CD4-positive, alpha-beta T cell (primary cell): ENCODE results near the gene PPDPF. TPM values are rescaled to one million over a fixed set of nuclear protein-coding genes. Genes with fewer than 3 reads are reported as not detected.
"Not testable (repeated sequence)": the region's sequence is repeated elsewhere in the genome, so short reads cannot be mapped to it uniquely, and the experiment has no call there.

Experiments used
- ATAC-seq: fragments of 200-7000 bp; cut with Tn5 transposase; one replicate; pipeline ENCODE4 v1.10.0; 2022; ENCODE audit warnings: mild to moderate bottlenecking; ENCODE audit not compliant: poor library complexity
- CTCF ChIA-PET: fragments of 350-600 bp; sonication (Branson Sonifier 250); formaldehyde crosslinking; loops from one replicate; lab custom pipeline; 2021; ENCODE audit warnings: antibody characterized with exemption, inconsistent platforms; lab: Charles Lee
- POLR2A ChIA-PET: fragments of 350-600 bp; sonication (Branson Sonifier 250); formaldehyde crosslinking; loops from one replicate; lab custom pipeline; 2021; ENCODE audit warnings: antibody characterized with exemption, inconsistent platforms; lab: Charles Lee
- DNase-seq, 14 experiments: peaks; one replicate each; pipeline ENCODE4 v3.0.0-alpha.2; 2013 to 2020; ENCODE audit warnings: mixed read lengths in 2 of 14
- H3K27ac ChIP-seq, 2 donors: one replicate each; pipeline versions ENCODE4 v1.5.1 to v1.7.0; 2013; ENCODE audit warnings: low read length in 2 of 2, low read depth in 1 of 2, mild to moderate bottlenecking in 1 of 2
- H3K27me3 ChIP-seq, 2 experiments: 1 replicate in 1 of 2; 2 replicates in 1 of 2; pipeline versions ENCODE4 v1.6.1 to v1.7.0; 2013; ENCODE audit warnings: low read length in 2 of 2, control low read depth in 1 of 2, mild to moderate bottlenecking in 1 of 2, moderate library complexity in 1 of 2; ENCODE audit not compliant: insufficient read depth in 2 of 2, control insufficient read depth in 1 of 2
- H3K36me3 ChIP-seq: one replicate; pipeline ENCODE4 v1.6.1; 2013; ENCODE audit warnings: low read length, control low read depth; ENCODE audit not compliant: insufficient read depth
- H3K4me1 ChIP-seq: one replicate; pipeline ENCODE4 v1.6.1; 2013; ENCODE audit warnings: low read length, control low read depth; ENCODE audit not compliant: insufficient read depth
- H3K4me3 ChIP-seq: one replicate; pipeline ENCODE4 v1.5.1; 2013; ENCODE audit warnings: mild to moderate bottlenecking, low read length, moderate library complexity
- H3K9me3 ChIP-seq, 2 experiments: 1 replicate in 1 of 2; 2 replicates in 1 of 2; pipeline versions ENCODE4 v1.6.1 to v1.7.0; 2013; ENCODE audit warnings: low read length in 2 of 2, mild to moderate bottlenecking in 2 of 2, control low read depth in 1 of 2, moderate library complexity in 1 of 2; ENCODE audit not compliant: control insufficient read depth in 1 of 2, insufficient read depth in 1 of 2
- H3K27ac Mint-ChIP-seq: one replicate; pipeline ENCODE4 v1.8.0; 2020; ENCODE audit warnings: mixed read lengths
- H3K27me3 Mint-ChIP-seq: one replicate; pipeline ENCODE4 v1.8.0; 2021; ENCODE audit warnings: mixed read lengths
- H3K36me3 Mint-ChIP-seq: one replicate; pipeline ENCODE4 v1.8.0; 2021; ENCODE audit warnings: low read depth, mixed read lengths
- H3K4me1 Mint-ChIP-seq: one replicate; pipeline ENCODE4 v1.8.0; 2021; ENCODE audit warnings: low read depth, mixed read lengths
- H3K4me3 Mint-ChIP-seq: one replicate; pipeline ENCODE4 v1.8.0; 2020; ENCODE audit warnings: mild to moderate bottlenecking, mixed read lengths
- H3K9me3 Mint-ChIP-seq: one replicate; pipeline ENCODE4 v1.8.0; 2020; ENCODE audit warnings: mixed read lengths
- intact Hi-C, 2 experiments: fragments of 100-400 bp; cut with DNase I in 1 of 2; cut with micrococcal nuclease in 1 of 2; formaldehyde crosslinking; loops; one replicate each; pipeline versions ENCODE4 v1.15.1 to v1.9.0; 2023 to 2025; cut with DNase I, micrococcal nuclease
- total RNA-seq, 174 experiments: library from RNA in 2 of 174; stranded (reverse) in 2 of 174; gene quantifications; one replicate each; pipeline ENCODE4 v1.2.3 and lab custom pipeline; 2021 to 2026
- TF ChIP-seq, protein P1 (sequence below): fragments of 200-600 bp; IDR thresholded peaks from one replicate; pipeline ENCODE4 v1.8.0; 2022; ENCODE audit warnings: antibody characterized with exemption, mild to moderate bottlenecking

Gene PPDPF
- total RNA-seq, 2 experiments from 2014 or later = 249 to 251 TPM

DNA sequence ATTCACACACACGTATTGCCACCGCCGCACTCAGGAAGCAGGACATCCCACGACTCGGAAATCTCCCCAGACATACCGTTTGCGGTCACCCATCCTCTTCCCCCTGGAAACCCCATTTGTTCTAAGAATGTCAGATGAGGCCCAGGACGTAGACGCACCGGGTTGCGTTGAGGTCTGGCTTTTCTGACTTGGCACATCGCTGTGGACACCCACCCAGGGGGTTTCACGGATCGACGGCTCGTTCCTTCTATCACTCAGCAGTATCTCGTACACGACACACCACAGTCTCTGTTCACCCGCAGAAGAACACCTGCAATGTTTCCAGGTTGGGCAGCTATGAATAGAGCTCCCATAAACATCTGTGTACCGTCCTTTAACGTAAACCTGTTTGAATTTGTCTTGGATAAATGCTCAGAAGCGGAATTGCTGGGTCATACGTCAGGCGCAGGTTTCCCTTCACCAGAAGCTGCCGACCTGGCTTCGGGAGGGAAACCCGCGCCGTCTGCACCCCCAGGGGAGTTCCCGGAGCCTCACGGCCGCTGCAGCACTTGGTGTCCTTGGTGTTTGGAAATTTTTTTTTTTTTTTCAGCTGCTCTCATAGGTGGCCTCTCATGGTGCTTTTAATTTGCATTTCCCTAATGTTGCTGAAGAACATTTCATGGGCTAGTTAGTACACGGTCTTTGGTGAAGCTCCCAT lies 12.3 kb upstream of the PPDPF start:
- H3K27me3 Mint-ChIP-seq = peaks cover 58% of the 10 kb centered on the region
- CTCF ChIA-PET = interaction anchor here (0.7 to 1.2 kb wide), 2 partner anchors 11 to 84 kb away, joined by 3 read pairs; no protein-coding TSS in a partner anchor

DNA sequence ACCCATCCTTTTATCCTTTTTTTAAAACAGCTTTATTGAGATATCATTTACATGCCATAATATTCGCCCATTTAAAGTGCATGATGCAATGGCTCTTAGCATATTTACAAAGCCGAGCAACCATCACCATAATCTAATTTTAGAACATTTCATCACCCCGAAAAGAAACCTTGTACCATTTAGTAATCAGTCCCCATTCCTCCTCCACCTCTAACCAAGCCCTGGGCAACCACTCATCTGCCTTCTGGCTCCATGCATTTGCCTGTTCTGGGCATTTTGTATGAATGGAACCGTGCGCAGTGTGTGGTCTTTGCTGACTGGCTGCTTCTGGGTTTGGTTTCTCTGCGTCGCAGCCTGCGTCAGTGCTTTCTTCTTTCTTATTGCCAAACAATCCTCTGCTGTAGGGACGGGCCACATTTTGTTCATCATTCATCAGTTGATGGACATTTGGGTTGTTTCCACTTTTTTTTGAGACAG lies 11.4 kb upstream of the PPDPF start:
- Mint-ChIP-seq H3K4me1 (no peaks in the 10 kb centered on the region), H3K27ac (no peak overlapping the region), H3K36me3 (no peaks in the 10 kb centered on the region), H3K27me3 (peaks cover 56% of the 10 kb centered on the region), H3K4me3 (no peak overlapping the region), H3K9me3 (peaks cover 5% of the 10 kb centered on the region)
- H3K9me3 ChIP-seq = peaks cover 13 to 28% of the 10 kb centered on the region in 2 experiments
- intact Hi-C loops = no loop called here
- H3K27me3 ChIP-seq = peaks cover 0 to 20% of the 10 kb centered on the region in 2 experiments
- POLR2A ChIA-PET = interaction anchor here (1.0 kb wide), 1 partner anchor 12 kb away, joined by 3 read pairs; the partner anchor contains the start of gene PPDPF
- no peaks in the 10 kb centered on the region for H3K36me3 ChIP-seq
- no peak overlapping the region for H3K27ac ChIP-seq
- CTCF ChIA-PET = interaction anchor here (0.7 kb wide), 2 partner anchors 158 to 1015 kb away, joined by 3 read pairs; no protein-coding TSS in a partner anchor
- DNase-seq (no peak), ATAC-seq (no peak)
- peaks cover 6% of the 10 kb centered on the region for H3K4me1 ChIP-seq
- H3K4me3 ChIP-seq = no peak overlapping the region
- TF ChIP-seq, protein P1, sequence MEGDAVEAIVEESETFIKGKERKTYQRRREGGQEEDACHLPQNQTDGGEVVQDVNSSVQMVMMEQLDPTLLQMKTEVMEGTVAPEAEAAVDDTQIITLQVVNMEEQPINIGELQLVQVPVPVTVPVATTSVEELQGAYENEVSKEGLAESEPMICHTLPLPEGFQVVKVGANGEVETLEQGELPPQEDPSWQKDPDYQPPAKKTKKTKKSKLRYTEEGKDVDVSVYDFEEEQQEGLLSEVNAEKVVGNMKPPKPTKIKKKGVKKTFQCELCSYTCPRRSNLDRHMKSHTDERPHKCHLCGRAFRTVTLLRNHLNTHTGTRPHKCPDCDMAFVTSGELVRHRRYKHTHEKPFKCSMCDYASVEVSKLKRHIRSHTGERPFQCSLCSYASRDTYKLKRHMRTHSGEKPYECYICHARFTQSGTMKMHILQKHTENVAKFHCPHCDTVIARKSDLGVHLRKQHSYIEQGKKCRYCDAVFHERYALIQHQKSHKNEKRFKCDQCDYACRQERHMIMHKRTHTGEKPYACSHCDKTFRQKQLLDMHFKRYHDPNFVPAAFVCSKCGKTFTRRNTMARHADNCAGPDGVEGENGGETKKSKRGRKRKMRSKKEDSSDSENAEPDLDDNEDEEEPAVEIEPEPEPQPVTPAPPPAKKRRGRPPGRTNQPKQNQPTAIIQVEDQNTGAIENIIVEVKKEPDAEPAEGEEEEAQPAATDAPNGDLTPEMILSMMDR = no peak

More for the DNA sequence above, 12.3 kb upstream of the PPDPF start:
- peaks cover 6% of the 10 kb centered on the region for H3K4me1 ChIP-seq
- Mint-ChIP-seq H3K9me3 (peaks cover 3% of the 10 kb centered on the region), H3K36me3 (no peaks in the 10 kb centered on the region), H3K27ac (no peak overlapping the region), H3K4me1 (no peaks in the 10 kb centered on the region), H3K4me3 (no peak overlapping the region)
- POLR2A ChIA-PET = no interaction called here
- DNase-seq (peak in 1 of 14 experiments; percentile 58), ATAC-seq (no peak)
- no peaks in the 10 kb centered on the region for H3K36me3 ChIP-seq
- H3K27ac ChIP-seq = no peak overlapping the region
- H3K9me3 ChIP-seq = peaks cover 13 to 35% of the 10 kb centered on the region in 2 experiments
- no peak overlapping the region for H3K4me3 ChIP-seq
- TF ChIP-seq, protein P1 = no peak
- peaks cover 0 to 22% of the 10 kb centered on the region in 2 experiments for H3K27me3 ChIP-seq
- intact Hi-C loops = no loop called here

DNA sequence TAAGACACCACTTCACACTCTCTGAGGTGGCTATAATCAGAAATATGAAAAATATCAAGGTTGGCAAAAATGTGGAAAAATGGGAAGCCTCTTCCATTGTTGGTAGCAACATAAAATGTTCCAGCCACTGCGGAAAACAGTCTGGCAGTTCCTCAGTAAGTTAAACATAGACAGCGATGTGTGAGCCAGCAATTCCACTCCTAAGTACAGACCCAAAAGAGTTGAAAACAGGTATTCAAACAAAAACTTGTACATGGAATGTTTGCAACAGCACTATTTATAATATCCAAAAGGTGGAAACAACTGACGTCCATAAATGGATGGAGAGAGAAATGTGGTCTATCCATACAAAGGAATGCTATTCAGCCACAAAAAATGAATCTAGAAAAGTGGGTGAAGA lies 7.4 kb upstream of the PPDPF start:
- Histone ChIP-seq H3K4me1 (peaks cover 3% of the 10 kb centered on the region), H3K27me3 (peaks cover 0 to 12% of the 10 kb centered on the region in 2 experiments), H3K27ac (no peak overlapping the region), H3K9me3 (peaks cover 0 to 10% of the 10 kb centered on the region in 2 experiments), H3K4me3 (no peak overlapping the region), H3K36me3 (no peaks in the 10 kb centered on the region)
- Mint-ChIP-seq H3K27ac (no peak overlapping the region), H3K9me3 (peaks cover 4% of the 10 kb centered on the region), H3K36me3 (no peaks in the 10 kb centered on the region), H3K27me3 (peaks cover 42% of the 10 kb centered on the region), H3K4me3 (no peak overlapping the region), H3K4me1 (peaks cover 5% of the 10 kb centered on the region)
- DNase-seq = no peak
- ChIA-PET CTCF (no interaction called here), POLR2A (no interaction called here)
- TF ChIP-seq, protein P1 = no peak
- intact Hi-C loops = no loop called here
- ATAC-seq = no peak

DNA sequence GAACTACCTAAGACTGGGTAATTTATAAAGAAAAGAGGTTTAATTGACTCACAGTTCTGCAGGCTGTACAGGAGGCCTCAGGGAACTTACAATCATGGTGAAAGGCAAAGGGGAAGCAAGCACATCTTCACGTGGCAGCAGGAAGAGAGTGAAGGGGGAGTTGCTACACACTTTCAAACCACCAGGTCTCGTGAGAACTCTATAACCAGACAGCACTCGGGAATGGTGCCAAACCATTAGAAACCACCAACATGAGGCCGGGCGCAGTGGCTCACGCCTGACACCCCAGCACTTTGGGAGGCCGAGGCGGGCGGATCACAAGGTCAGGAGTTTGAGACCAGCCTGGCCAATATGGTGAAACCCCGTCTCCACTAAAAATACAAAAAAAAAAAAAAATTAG lies 6.0 kb upstream of the PPDPF start:
- Mint-ChIP-seq H3K4me3 (peak overlapping the region; percentile 62), H3K27me3 (peaks cover 34% of the 10 kb centered on the region)
- intact Hi-C loops, H3K36me3 ChIP-seq, H3K27me3 ChIP-seq, CTCF ChIA-PET, H3K9me3 Mint-ChIP-seq, H3K4me3 ChIP-seq, H3K27ac Mint-ChIP-seq, H3K4me1 ChIP-seq, POLR2A ChIA-PET, H3K27ac ChIP-seq, H3K36me3 Mint-ChIP-seq, H3K4me1 Mint-ChIP-seq, ATAC-seq, H3K9me3 ChIP-seq: not testable (repeated sequence)
- peak in 1 of 14 experiments; percentile 45 for DNase-seq
